ENCODE measurements around the gene APOLD1. TPM values are rescaled to one million over a fixed set of nuclear protein-coding genes. Genes with fewer than 3 reads are reported as not detected.

Gene APOLD1
- polyA plus RNA-seq, 1 experiment = 7.2 TPM

DNA sequence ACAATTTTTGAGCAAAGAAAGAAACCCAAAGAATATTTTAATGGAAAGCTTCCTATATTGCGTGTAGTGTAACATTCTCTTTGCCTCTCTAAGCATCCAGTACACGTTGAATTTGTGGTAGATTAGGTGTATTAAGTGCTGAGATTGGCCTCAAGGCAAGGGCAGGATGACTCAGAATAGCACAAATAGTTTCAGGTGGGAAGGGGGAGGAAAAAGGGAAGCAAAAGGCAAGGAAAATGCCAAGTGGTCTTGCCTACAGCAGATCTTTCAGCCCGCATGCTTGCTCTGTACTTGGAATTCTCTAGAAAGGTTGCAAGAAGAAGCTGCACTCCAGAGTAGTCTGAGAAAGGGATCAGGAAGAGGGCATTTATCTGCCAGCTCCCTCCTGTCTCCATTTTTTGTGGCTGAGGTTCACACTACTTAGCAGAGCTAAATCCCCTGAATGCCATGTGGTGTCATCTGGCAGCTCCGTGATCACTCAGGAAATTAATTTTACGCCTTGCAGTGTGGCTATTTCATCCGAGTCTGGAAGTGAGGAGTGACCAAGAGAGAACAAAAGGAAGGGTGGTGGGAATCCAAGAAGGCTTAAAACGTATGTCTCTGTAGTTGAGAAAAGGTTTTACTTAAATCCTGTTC, 39.8 kb upstream of the APOLD1 start:
- POLR2A ChIA-PET = no interaction called here

DNA sequence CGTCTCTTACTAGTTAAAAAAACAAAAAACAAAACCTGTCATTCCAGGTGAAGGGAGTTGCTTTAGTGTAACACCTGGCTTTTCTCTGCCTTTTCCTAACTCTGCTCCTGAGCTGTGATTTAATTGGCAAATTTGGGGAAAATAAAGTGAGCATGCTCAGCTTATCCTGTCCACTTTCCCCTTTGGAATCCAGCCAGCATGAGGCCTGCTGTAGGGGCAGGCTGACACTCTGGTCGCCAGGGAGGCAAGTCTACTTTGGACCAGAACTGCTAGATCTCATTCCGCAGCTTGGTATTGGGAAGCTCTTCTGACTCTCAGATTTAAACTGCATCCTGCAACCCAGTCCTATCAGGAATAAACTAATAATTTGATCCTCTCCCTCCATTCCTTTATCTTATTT, 38.2 kb upstream of the APOLD1 start:
- TF ChIP-seq, protein P1, sequence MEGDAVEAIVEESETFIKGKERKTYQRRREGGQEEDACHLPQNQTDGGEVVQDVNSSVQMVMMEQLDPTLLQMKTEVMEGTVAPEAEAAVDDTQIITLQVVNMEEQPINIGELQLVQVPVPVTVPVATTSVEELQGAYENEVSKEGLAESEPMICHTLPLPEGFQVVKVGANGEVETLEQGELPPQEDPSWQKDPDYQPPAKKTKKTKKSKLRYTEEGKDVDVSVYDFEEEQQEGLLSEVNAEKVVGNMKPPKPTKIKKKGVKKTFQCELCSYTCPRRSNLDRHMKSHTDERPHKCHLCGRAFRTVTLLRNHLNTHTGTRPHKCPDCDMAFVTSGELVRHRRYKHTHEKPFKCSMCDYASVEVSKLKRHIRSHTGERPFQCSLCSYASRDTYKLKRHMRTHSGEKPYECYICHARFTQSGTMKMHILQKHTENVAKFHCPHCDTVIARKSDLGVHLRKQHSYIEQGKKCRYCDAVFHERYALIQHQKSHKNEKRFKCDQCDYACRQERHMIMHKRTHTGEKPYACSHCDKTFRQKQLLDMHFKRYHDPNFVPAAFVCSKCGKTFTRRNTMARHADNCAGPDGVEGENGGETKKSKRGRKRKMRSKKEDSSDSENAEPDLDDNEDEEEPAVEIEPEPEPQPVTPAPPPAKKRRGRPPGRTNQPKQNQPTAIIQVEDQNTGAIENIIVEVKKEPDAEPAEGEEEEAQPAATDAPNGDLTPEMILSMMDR (IDR thresholded peaks at IDR 0.05; ENCODE audit: insufficient read depth, low read depth, low read length) = no peak
- CTCF ChIA-PET = interaction anchor here (1.2 to 4.0 kb wide), 2 partner anchors 10 to 12 kb away, joined by 5 to 16 read pairs; no protein-coding TSS in a partner anchor
- no peak for DNase-seq (ENCODE audit: low read depth)

More for the DNA sequence above, 39.8 kb upstream of the APOLD1 start:
- Histone ChIP-seq H3K36me3 (ENCODE audit: control insufficient read depth, insufficient read depth, low read length) (peaks cover 4% of the 10 kb centered on the region; the same call in 1 of the 2 replicates), H3K27me3 (ENCODE audit: control insufficient read depth, insufficient read depth, low read length) (no peaks in the 10 kb centered on the region), H3K4me3 (ENCODE audit: low read depth, low read length) (no peak overlapping the region)
- DNase-seq (ENCODE audit: low read depth) = no peak
- CTCF ChIA-PET = interaction anchor here (0.8 to 4.0 kb wide), 4 partner anchors 9 to 238 kb away, joined by 3 to 16 read pairs (median 4); no protein-coding TSS in a partner anchor
- TF ChIP-seq, protein P1 (IDR thresholded peaks at IDR 0.05; ENCODE audit: insufficient read depth, low read depth, low read length) = no peak

DNA sequence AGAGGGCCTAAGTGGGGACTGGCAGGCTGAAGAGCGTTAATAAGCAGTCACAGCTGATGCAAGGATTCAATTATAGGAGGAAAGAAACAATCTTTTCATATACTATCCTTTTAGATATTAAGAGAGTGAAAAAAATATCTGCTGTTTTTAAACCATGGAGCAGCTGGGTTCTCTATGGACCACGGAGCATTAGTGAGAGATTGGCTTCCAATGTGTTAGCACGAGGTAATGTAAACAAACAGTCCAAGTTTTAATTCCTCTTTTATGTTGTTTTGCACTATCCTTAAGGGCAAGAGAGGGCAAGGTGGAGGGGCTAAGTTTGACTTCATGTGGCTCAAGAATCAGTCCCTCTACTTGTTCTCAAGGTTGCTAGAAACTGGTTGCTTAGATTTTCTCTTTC, 37.4 kb upstream of the APOLD1 start:
- ChIA-PET POLR2A (no interaction called here), CTCF (interaction anchor here (0.7 to 4.0 kb wide), 3 partner anchors 11 to 1611 kb away, joined by 5 to 16 read pairs (median 5); no protein-coding TSS in a partner anchor)
- no peak for DNase-seq (ENCODE audit: low read depth)
- H3K4me3 ChIP-seq (ENCODE audit: low read depth, low read length) = no peak overlapping the region
- H3K27me3 ChIP-seq (ENCODE audit: control insufficient read depth, insufficient read depth, low read length) = no peaks in the 10 kb centered on the region
- H3K36me3 ChIP-seq (ENCODE audit: control insufficient read depth, insufficient read depth, low read length) = peaks cover 4% of the 10 kb centered on the region; the same call in 1 of the 2 replicates
- TF ChIP-seq, protein P1 (IDR thresholded peaks at IDR 0.05; ENCODE audit: insufficient read depth, low read depth, low read length) = no peak

More for the DNA sequence above, 38.2 kb upstream of the APOLD1 start:
- POLR2A ChIA-PET = no interaction called here
- no peaks in the 10 kb centered on the region for H3K27me3 ChIP-seq (ENCODE audit: control insufficient read depth, insufficient read depth, low read length)
- H3K4me3 ChIP-seq (ENCODE audit: low read depth, low read length) = no peak overlapping the region
- H3K36me3 ChIP-seq (ENCODE audit: control insufficient read depth, insufficient read depth, low read length) = peaks cover 4% of the 10 kb centered on the region; the same call in 1 of the 2 replicates

DNA sequence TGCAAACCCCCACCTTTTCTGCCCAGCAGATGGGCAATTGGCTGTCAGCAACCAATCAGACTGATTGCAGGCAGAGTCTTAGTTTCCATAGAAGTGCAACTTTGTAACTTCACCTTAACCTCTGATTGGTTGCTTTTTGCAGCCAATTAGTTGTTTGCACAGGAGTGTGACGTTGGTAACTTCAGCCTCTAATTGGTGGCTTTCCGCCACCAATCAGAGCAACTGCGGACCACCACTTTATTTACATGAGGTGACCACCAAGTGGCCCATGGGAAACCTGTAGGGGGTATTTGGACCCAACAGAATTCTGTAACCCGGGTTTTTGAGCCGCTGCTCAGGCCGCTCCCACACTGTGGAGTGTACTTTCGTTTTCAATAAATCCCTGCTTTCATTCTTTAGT, 36.0 kb upstream of the APOLD1 start:
- TF ChIP-seq, protein P1 (IDR thresholded peaks at IDR 0.05; ENCODE audit: insufficient read depth, low read depth, low read length) = no peak
- ChIA-PET POLR2A (no interaction called here), CTCF (no interaction called here)
- Histone ChIP-seq H3K36me3 (ENCODE audit: control insufficient read depth, insufficient read depth, low read length) (peaks cover 2% of the 10 kb centered on the region; the same call in 1 of the 2 replicates), H3K4me3 (ENCODE audit: low read depth, low read length) (no peak overlapping the region), H3K27me3 (ENCODE audit: control insufficient read depth, insufficient read depth, low read length) (no peaks in the 10 kb centered on the region)
- DNase-seq (ENCODE audit: low read depth) = no peak

DNA sequence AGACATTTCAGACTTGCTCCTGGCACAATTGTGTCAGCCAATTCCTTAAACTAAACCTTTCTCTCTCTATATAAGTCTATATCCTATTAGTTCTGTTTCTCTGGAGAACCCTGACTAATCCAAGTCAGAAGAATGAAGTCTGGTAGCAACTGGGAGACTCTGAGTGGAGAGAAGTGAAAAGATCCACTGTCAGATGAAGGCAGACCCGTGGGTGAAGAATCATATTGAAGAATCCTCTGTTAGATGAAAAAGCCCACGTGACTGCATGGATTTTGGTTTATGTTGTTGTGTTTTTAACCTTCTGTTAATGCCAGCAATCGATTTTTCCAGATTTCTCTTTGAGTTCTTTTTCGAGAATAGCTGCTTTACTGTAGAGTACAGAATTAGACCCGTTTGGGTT, 29.5 kb upstream of the APOLD1 start:
- ChIA-PET CTCF (no interaction called here), POLR2A (no interaction called here)
- H3K4me3 ChIP-seq (ENCODE audit: low read depth, low read length) = no peak overlapping the region

More for the DNA sequence above, 29.5 kb upstream of the APOLD1 start:
- DNase-seq (ENCODE audit: low read depth) = no peak
- TF ChIP-seq, protein P1 (IDR thresholded peaks at IDR 0.05; ENCODE audit: insufficient read depth, low read depth, low read length) = no peak
- H3K27me3 ChIP-seq (ENCODE audit: control insufficient read depth, insufficient read depth, low read length) = no peaks in the 10 kb centered on the region
- no peaks in the 10 kb centered on the region for H3K36me3 ChIP-seq (ENCODE audit: control insufficient read depth, insufficient read depth, low read length)

All from BJ (cell line).